Right lobe of liver (tissue), 4 donors: ENCODE data around the gene NEK2.

Experiments
- POLR2A ChIP-seq: fragments of 450-650 bp; IDR thresholded peaks from one replicate; pipeline ENCODE4 v1.6.1; 2017; ENCODE audit warnings: antibody characterized with exemption, mild to moderate bottlenecking
- TF ChIP-seq, protein P1 (sequence below), 4 donors: fragments of 200-600 bp in 3 of 4; fragments of 450-650 bp in 1 of 4; IDR thresholded peaks; one replicate each; pipeline versions ENCODE4 v1.5.1 to v1.8.0; 2016 to 2022; ENCODE audit warnings: antibody characterized with exemption in 4 of 4, mild to moderate bottlenecking in 2 of 4
- donor health status: DM: no; HTN: no; CAD: no.
- donor health status: DM: no; HTN: no; CAD: no.
- donor health status: DM: no; HTN: yes; CAD: no.

DNA sequence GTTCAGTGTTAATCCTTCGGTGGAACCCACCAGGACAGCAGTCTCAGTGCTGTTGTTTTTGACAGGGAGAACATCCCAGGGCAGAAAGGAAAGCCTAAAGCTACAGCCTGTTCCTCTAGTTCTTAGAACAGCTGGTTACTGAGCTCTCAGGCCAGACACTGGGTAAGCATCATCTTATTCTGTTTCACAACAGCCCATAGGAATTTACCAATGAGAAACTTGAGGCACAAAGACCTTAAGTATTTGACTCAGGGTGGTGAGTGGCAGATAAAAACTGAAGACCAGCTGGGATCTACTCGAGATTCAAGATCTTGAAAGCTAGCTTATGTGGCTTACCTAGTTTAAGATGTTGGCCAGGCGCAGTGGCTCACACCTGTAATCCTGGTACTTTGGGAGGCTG, 9.4 kb upstream of the NEK2 start:
- TF ChIP-seq, protein P1, sequence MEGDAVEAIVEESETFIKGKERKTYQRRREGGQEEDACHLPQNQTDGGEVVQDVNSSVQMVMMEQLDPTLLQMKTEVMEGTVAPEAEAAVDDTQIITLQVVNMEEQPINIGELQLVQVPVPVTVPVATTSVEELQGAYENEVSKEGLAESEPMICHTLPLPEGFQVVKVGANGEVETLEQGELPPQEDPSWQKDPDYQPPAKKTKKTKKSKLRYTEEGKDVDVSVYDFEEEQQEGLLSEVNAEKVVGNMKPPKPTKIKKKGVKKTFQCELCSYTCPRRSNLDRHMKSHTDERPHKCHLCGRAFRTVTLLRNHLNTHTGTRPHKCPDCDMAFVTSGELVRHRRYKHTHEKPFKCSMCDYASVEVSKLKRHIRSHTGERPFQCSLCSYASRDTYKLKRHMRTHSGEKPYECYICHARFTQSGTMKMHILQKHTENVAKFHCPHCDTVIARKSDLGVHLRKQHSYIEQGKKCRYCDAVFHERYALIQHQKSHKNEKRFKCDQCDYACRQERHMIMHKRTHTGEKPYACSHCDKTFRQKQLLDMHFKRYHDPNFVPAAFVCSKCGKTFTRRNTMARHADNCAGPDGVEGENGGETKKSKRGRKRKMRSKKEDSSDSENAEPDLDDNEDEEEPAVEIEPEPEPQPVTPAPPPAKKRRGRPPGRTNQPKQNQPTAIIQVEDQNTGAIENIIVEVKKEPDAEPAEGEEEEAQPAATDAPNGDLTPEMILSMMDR (IDR thresholded peaks at IDR 0.05): no peak
- no peak for TF ChIP-seq POLR2A
